Measurements from ENCODE around the gene CCNK.

Gene CCNK

DNA sequence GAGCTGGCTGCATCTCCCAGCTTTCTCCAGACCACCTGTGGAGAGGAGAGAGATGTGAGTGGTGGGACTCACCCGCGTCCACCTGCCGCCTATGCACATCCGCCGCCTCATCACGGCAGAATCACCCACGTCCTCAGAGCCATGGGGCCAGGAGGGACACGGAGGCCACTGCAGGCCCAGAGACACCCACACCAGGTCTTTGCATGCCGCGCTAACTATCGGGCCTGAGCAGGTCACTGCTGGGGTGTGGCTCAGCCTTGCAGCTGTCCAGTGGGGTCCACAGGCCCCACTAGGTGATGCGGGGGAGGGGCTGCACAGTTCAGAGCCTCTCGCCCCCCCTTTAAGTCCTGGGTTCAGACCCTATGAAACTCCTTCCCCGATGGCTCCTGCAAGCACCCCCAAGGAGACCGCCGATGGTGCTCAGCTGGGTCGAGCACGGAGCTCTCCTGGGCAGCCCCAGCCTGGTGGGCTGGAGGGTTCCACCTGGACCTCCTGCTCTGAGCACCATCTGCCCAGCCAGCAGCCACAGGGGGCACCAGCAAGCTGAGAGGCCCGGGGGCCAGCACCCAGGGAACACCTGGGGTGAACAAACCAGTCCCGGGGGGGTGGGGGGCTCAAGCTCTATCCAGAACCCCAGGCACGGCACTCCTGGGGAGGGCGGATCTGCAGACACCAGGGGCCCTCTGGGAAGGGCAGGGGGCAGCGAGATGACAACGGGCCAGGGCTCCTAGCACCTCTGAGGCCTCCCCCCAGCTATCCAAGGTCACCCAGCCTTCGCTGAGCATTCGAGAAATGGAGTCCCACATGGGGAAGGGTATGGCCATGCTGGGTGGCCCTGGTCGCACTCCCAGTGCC lies 34.3 kb downstream of the CCNK start:
- TF ChIP-seq CTCF (IDR thresholded peaks at IDR 0.05; ENCODE audit: insufficient read depth, low read length, poor library complexity, severe bottlenecking) = no peak
- TF ChIP-seq EZH2phosphoT487 (conservative IDR thresholded peaks at IDR 0.05; ENCODE audit: low read length) = no peak
- Histone ChIP-seq H3K36me3 (ENCODE audit: low read length) (no peaks in the 10 kb centered on the region), H3K9ac (ENCODE audit: low read length) (no peak overlapping the region), H3K9me3 (ENCODE audit: insufficient read depth, low read length) (no peaks in the 10 kb centered on the region), H3K4me2 (ENCODE audit: low read depth, low read length, poor library complexity, severe bottlenecking) (no peak overlapping the region), H3K4me3 (ENCODE audit: insufficient read depth, low read length, poor library complexity, severe bottlenecking) (no peak overlapping the region), H4K20me1 (ENCODE audit: low read depth, low read length) (no peaks in the 10 kb centered on the region), H3K27me3 (ENCODE audit: low read length) (no peaks in the 10 kb centered on the region), H2AFZ (ENCODE audit: low read depth, low read length, severe bottlenecking) (no peak overlapping the region), H3K9me2 (replicated peaks; ENCODE audit: insufficient read depth, low read length) (no peaks in the 10 kb centered on the region), H3K79me2 (ENCODE audit: insufficient read depth, low read length) (no peaks in the 10 kb centered on the region), H3F3A (ENCODE audit: insufficient read depth) (no peaks in the 10 kb centered on the region), H3K27ac (ENCODE audit: low read depth, low read length) (no peak overlapping the region)

GRCh38 chr14:99516156-99516870 lies 35.1 kb downstream of the CCNK start:
- H3K79me2 ChIP-seq (ENCODE audit: insufficient read depth, low read length) = no peaks in the 10 kb centered on the region

DNA sequence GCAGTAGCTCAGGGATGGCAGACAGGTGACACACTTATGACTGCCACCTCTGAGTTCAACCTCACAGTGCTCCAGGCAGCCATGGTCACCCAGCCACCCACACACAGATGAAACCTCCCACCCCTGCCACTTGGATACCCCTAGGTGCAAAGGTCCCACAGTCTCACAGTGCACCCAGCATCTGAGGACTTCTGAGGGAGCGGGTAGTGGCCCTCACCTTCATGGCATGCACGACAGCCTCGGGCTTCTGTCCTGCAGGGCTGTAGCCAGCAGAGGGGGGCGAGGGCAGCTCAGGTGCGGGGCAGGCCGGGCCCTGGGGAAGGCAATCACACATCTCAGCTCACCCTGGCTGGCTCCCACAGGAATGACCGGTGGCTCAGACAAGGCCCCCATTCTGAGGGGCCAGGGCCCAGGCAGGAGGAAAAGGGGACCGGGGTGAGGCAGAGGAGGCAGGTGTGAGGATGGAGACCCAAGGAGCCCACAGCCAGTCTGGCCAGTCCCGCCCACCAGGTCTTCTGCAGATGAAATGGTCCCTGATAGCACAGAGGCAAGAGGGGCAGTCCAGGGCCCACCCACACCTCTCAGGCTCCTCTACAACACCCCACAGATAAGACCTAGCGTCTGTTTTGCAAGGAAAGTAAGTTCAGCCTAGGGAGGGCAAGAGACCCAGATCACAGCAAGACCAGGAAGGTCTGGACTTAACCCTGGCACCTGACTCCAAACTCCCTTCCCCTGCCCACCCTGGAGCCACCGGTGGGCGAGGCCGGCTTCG lies 35.8 kb downstream of the CCNK start:
- no peak overlapping the region for H2AFZ ChIP-seq (ENCODE audit: low read depth, low read length, severe bottlenecking)
- no peak overlapping the region for H3K9ac ChIP-seq (ENCODE audit: low read length)
- H4K20me1 ChIP-seq (ENCODE audit: low read depth, low read length) = no peaks in the 10 kb centered on the region
- H3K4me2 ChIP-seq (ENCODE audit: low read depth, low read length, poor library complexity, severe bottlenecking) = no peak overlapping the region
- no peaks in the 10 kb centered on the region for H3K79me2 ChIP-seq (ENCODE audit: insufficient read depth, low read length)
- no peaks in the 10 kb centered on the region for H3F3A ChIP-seq (ENCODE audit: insufficient read depth)
- no peaks in the 10 kb centered on the region for H3K27me3 ChIP-seq (ENCODE audit: low read length)
- no peaks in the 10 kb centered on the region for H3K9me3 ChIP-seq (ENCODE audit: insufficient read depth, low read length)
- no peaks in the 10 kb centered on the region for H3K9me2 ChIP-seq (replicated peaks; ENCODE audit: insufficient read depth, low read length)
- TF ChIP-seq EZH2phosphoT487 (conservative IDR thresholded peaks at IDR 0.05; ENCODE audit: low read length) (no peak), CTCF (IDR thresholded peaks at IDR 0.05; ENCODE audit: insufficient read depth, low read length, poor library complexity, severe bottlenecking) (no peak)
- no peak overlapping the region for H3K27ac ChIP-seq (ENCODE audit: low read depth, low read length)
- H3K36me3 ChIP-seq (ENCODE audit: low read length) = no peaks in the 10 kb centered on the region
- H3K4me3 ChIP-seq (ENCODE audit: insufficient read depth, low read length, poor library complexity, severe bottlenecking) = no peak overlapping the region

More at GRCh38 chr14:99516156-99516870, 35.1 kb downstream of the CCNK start:
- H4K20me1 ChIP-seq (ENCODE audit: low read depth, low read length) = no peaks in the 10 kb centered on the region
- H2AFZ ChIP-seq (ENCODE audit: low read depth, low read length, severe bottlenecking) = no peak overlapping the region
- no peak overlapping the region for H3K4me3 ChIP-seq (ENCODE audit: insufficient read depth, low read length, poor library complexity, severe bottlenecking)
- H3K4me2 ChIP-seq (ENCODE audit: low read depth, low read length, poor library complexity, severe bottlenecking) = no peak overlapping the region
- no peaks in the 10 kb centered on the region for H3K9me3 ChIP-seq (ENCODE audit: insufficient read depth, low read length)
- H3K27me3 ChIP-seq (ENCODE audit: low read length) = no peaks in the 10 kb centered on the region
- no peak overlapping the region for H3K27ac ChIP-seq (ENCODE audit: low read depth, low read length)
- H3K9me2 ChIP-seq (replicated peaks; ENCODE audit: insufficient read depth, low read length) = no peaks in the 10 kb centered on the region
- TF ChIP-seq CTCF (IDR thresholded peaks at IDR 0.05; ENCODE audit: insufficient read depth, low read length, poor library complexity, severe bottlenecking) (no peak), EZH2phosphoT487 (conservative IDR thresholded peaks at IDR 0.05; ENCODE audit: low read length) (no peak)
- H3K9ac ChIP-seq (ENCODE audit: low read length) = no peak overlapping the region
- H3K36me3 ChIP-seq (ENCODE audit: low read length) = no peaks in the 10 kb centered on the region
- H3F3A ChIP-seq (ENCODE audit: insufficient read depth) = no peaks in the 10 kb centered on the region

Measured in SU-DHL-6 (cell line).